T-helper 17 cell (primary cell): ENCODE data around the gene SND1. TPM values are rescaled to one million over a fixed set of nuclear protein-coding genes. Genes with fewer than 3 reads are reported as not detected.
"Not testable (repeated sequence)": the region's sequence is repeated elsewhere in the genome, so short reads cannot be mapped to it uniquely, and the experiment has no call there.

Experiments used
- ATAC-seq: fragments of 150-1000 bp; cut with Tn5 transposase; 2 replicates; pipeline ENCODE4 v1.10.0; 2021; ENCODE audit warnings: mild to moderate bottlenecking, moderate library complexity
- DNase-seq, 3 donors: peaks; one replicate each; pipeline versions ENCODE4 v3.0.0 to v3.0.0-alpha.2; 2020 to 2021
- H3K9me3 ChIP-seq: one replicate; pipeline ENCODE4 v1.7.0; 2013; ENCODE audit warnings: low read length, mild to moderate bottlenecking; ENCODE audit not compliant: control insufficient read depth, poor library complexity, severe bottlenecking
- H3K27ac Mint-ChIP-seq: one replicate; pipeline ENCODE4 v1.8.0; 2022; ENCODE audit warnings: mild to moderate bottlenecking, moderate library complexity, mixed read lengths
- H3K27me3 Mint-ChIP-seq: one replicate; pipeline ENCODE4 v1.8.0; 2022; ENCODE audit warnings: mixed read lengths
- H3K36me3 Mint-ChIP-seq: one replicate; pipeline ENCODE4 v1.8.0; 2022; ENCODE audit warnings: low read depth, mixed read lengths
- H3K4me1 Mint-ChIP-seq: one replicate; pipeline ENCODE4 v1.8.0; 2022; ENCODE audit warnings: mild to moderate bottlenecking, mixed read lengths
- H3K4me3 Mint-ChIP-seq: one replicate; pipeline ENCODE4 v1.8.0; 2022; ENCODE audit warnings: mild to moderate bottlenecking, moderate library complexity, mixed read lengths
- total RNA-seq, 4 donors: library from RNA in 2 of 4; stranded (reverse) in 2 of 4; gene quantifications; one replicate each; pipeline ENCODE4 v1.2.3 and lab custom pipeline; 2022 to 2026

SND1 gene
- total RNA-seq, 2 donors from 2014 or later, result 201 to 208 TPM

- ATAC-seq, result not testable (repeated sequence)
Measured at GRCh38 chr7:127837816-127838410, 185.9 kb downstream of the SND1 start.

GRCh38 chr7:127838816-127839415 lies 186.9 kb downstream of the SND1 start:
- Mint-ChIP-seq H3K36me3 (peaks cover 7% of the 10 kb centered on the region), H3K27ac (no peak overlapping the region), H3K4me1 (peaks cover 8% of the 10 kb centered on the region), H3K27me3 (no peaks in the 10 kb centered on the region), H3K4me3 (no peak overlapping the region)
- no peak for DNase-seq
- ATAC-seq, result no peak
- H3K9me3 ChIP-seq, result no peaks in the 10 kb centered on the region

More at GRCh38 chr7:127837816-127838410, 185.9 kb downstream of the SND1 start:
- H3K4me1 Mint-ChIP-seq, H3K27ac Mint-ChIP-seq, H3K36me3 Mint-ChIP-seq, H3K4me3 Mint-ChIP-seq, H3K9me3 ChIP-seq, DNase-seq, H3K27me3 Mint-ChIP-seq: not testable (repeated sequence)

- Mint-ChIP-seq H3K4me1 (peaks cover 9% of the 10 kb centered on the region), H3K36me3 (peaks cover 12% of the 10 kb centered on the region), H3K27me3 (no peaks in the 10 kb centered on the region), H3K4me3 (no peak overlapping the region), H3K27ac (no peak overlapping the region)
- H3K9me3 ChIP-seq, result no peaks in the 10 kb centered on the region
- DNase-seq, result no peak
- ATAC-seq, result no peak
Measured at GRCh38 chr7:127840226-127840951, 188.4 kb downstream of the SND1 start.

GRCh38 chr7:127844165-127844564 lies 192.2 kb downstream of the SND1 start:
- Mint-ChIP-seq H3K27ac (peak overlapping the region; percentile 14), H3K27me3 (no peaks in the 10 kb centered on the region), H3K4me3 (no peak overlapping the region), H3K36me3 (peaks cover 7% of the 10 kb centered on the region), H3K4me1 (peaks cover 9% of the 10 kb centered on the region)
- ATAC-seq, result no peak
- no peak for DNase-seq
- no peaks in the 10 kb centered on the region for H3K9me3 ChIP-seq

GRCh38 chr7:127844707-127845331 lies 192.8 kb downstream of the SND1 start:
- Mint-ChIP-seq H3K4me1 (peaks cover 11% of the 10 kb centered on the region), H3K27me3 (no peaks in the 10 kb centered on the region), H3K27ac (no peak overlapping the region), H3K36me3 (peaks cover 9% of the 10 kb centered on the region), H3K4me3 (no peak overlapping the region)
- H3K9me3 ChIP-seq, result no peaks in the 10 kb centered on the region
- DNase-seq (no peak), ATAC-seq (no peak)

GRCh38 chr7:127845522-127846214 lies 193.7 kb downstream of the SND1 start:
- Mint-ChIP-seq H3K27me3 (no peaks in the 10 kb centered on the region), H3K36me3 (peaks cover 10% of the 10 kb centered on the region), H3K4me3 (no peak overlapping the region), H3K4me1 (peaks cover 10% of the 10 kb centered on the region), H3K27ac (no peak overlapping the region)
- no peaks in the 10 kb centered on the region for H3K9me3 ChIP-seq
- ATAC-seq (no peak), DNase-seq (no peak)

- no peak overlapping the region for H3K4me3 Mint-ChIP-seq
- DNase-seq (no peak), ATAC-seq (no peak)
- no peaks in the 10 kb centered on the region for H3K27me3 Mint-ChIP-seq
- H3K36me3 Mint-ChIP-seq, result peaks cover 14% of the 10 kb centered on the region
- H3K27ac Mint-ChIP-seq, result no peak overlapping the region
- peaks cover 13% of the 10 kb centered on the region for H3K4me1 Mint-ChIP-seq
- H3K9me3 ChIP-seq, result no peaks in the 10 kb centered on the region
Measured at GRCh38 chr7:127847641-127848040, 195.6 kb downstream of the SND1 start.

GRCh38 chr7:127848241-127848640 lies 196.2 kb downstream of the SND1 start:
- Mint-ChIP-seq H3K4me1 (peaks cover 13% of the 10 kb centered on the region), H3K27ac (no peak overlapping the region), H3K36me3 (peaks cover 14% of the 10 kb centered on the region), H3K4me3 (no peak overlapping the region), H3K27me3 (no peaks in the 10 kb centered on the region)
- DNase-seq, result no peak
- ATAC-seq, result no peak
- H3K9me3 ChIP-seq, result no peaks in the 10 kb centered on the region

GRCh38 chr7:127850195-127850594 lies 198.2 kb downstream of the SND1 start:
- H3K4me1 Mint-ChIP-seq, result peaks cover 8% of the 10 kb centered on the region
- no peaks in the 10 kb centered on the region for H3K27me3 Mint-ChIP-seq
- H3K27ac Mint-ChIP-seq, result no peak overlapping the region
- H3K36me3 Mint-ChIP-seq, result peaks cover 10% of the 10 kb centered on the region
- H3K4me3 Mint-ChIP-seq, result no peak overlapping the region
- no peaks in the 10 kb centered on the region for H3K9me3 ChIP-seq
- DNase-seq, result no peak
- no peak for ATAC-seq

GRCh38 chr7:127854383-127854782 lies 202.4 kb downstream of the SND1 start:
- peaks cover 9% of the 10 kb centered on the region for H3K36me3 Mint-ChIP-seq
- no peak for DNase-seq
- H3K9me3 ChIP-seq, result no peaks in the 10 kb centered on the region
- H3K4me3 Mint-ChIP-seq, result no peak overlapping the region
- H3K27ac Mint-ChIP-seq, result peak overlapping the region; percentile 57
- no peak for ATAC-seq
- no peaks in the 10 kb centered on the region for H3K27me3 Mint-ChIP-seq
- H3K4me1 Mint-ChIP-seq, result peaks cover 37% of the 10 kb centered on the region

- Mint-ChIP-seq H3K27me3 (no peaks in the 10 kb centered on the region), H3K27ac (peak overlapping the region; percentile 82), H3K36me3 (peaks cover 2% of the 10 kb centered on the region), H3K4me3 (no peak overlapping the region), H3K4me1 (peaks cover 41% of the 10 kb centered on the region)
- no peak for DNase-seq
- ATAC-seq, result no peak
- H3K9me3 ChIP-seq, result no peaks in the 10 kb centered on the region
Measured at GRCh38 chr7:127857464-127857841, 205.5 kb downstream of the SND1 start.

GRCh38 chr7:127858091-127858914 lies 206.3 kb downstream of the SND1 start:
- Mint-ChIP-seq H3K4me3 (peak overlapping the region; percentile 41), H3K4me1 (peaks cover 41% of the 10 kb centered on the region), H3K27me3 (no peaks in the 10 kb centered on the region), H3K36me3 (peaks cover 2% of the 10 kb centered on the region), H3K27ac (peak overlapping the region; percentile 82)
- H3K9me3 ChIP-seq, result no peaks in the 10 kb centered on the region
- ATAC-seq (no peak), DNase-seq (no peak)
